ENCODE data around the gene DDX28. TPM values are rescaled to one million over a fixed set of nuclear protein-coding genes. Genes with fewer than 3 reads are reported as not detected.

DDX28 gene
- total RNA-seq, 1 donor from 2014 or later = 7.5 TPM

DNA sequence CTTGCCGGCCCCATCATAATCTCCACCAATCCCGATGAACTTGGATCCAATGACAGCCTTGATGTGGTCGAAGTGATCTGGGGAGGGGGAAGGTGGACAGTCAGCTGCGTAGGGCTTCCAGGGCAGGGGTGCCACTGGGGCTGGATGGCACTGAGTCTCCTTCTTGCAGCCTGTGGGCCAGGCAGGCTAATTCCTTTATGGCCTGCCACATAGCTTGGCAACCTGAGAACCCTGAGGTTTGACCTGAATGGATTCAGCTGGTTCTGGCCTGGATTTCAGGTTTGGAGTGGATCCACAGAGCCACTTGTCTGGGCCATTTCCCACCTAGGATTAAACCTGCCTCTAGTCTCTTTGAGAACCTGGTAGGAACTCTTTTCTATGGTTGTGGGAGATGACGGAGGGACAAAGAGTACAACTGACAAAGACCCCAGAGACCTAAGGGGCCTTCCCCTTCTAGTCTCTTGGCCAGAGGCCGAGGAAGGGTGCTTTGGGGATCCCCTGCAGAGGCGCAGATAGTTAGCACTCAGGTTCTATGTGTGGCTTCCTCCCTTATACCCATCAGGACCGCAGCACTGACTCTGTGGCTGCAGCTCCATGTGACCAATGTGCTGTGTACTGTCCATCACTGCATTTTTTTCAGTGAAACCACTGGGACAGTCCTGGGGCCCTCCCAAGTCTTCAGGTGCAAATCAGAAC lies 33.6 kb downstream of the DDX28 start:
- TF ChIP-seq, protein P1, sequence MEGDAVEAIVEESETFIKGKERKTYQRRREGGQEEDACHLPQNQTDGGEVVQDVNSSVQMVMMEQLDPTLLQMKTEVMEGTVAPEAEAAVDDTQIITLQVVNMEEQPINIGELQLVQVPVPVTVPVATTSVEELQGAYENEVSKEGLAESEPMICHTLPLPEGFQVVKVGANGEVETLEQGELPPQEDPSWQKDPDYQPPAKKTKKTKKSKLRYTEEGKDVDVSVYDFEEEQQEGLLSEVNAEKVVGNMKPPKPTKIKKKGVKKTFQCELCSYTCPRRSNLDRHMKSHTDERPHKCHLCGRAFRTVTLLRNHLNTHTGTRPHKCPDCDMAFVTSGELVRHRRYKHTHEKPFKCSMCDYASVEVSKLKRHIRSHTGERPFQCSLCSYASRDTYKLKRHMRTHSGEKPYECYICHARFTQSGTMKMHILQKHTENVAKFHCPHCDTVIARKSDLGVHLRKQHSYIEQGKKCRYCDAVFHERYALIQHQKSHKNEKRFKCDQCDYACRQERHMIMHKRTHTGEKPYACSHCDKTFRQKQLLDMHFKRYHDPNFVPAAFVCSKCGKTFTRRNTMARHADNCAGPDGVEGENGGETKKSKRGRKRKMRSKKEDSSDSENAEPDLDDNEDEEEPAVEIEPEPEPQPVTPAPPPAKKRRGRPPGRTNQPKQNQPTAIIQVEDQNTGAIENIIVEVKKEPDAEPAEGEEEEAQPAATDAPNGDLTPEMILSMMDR (IDR thresholded peaks at IDR 0.05) = no peak
- Mint-ChIP-seq H3K27ac (ENCODE audit: unreplicated experiment) (no peak overlapping the region), H3K36me3 (ENCODE audit: unreplicated experiment) (no peaks in the 10 kb centered on the region), H3K4me1 (ENCODE audit: unreplicated experiment) (peaks cover 8% of the 10 kb centered on the region), H3K27me3 (ENCODE audit: unreplicated experiment) (no peaks in the 10 kb centered on the region), H3K9me3 (ENCODE audit: unreplicated experiment) (no peaks in the 10 kb centered on the region), H3K4me3 (ENCODE audit: unreplicated experiment) (no peak overlapping the region)
- no peak for DNase-seq (ENCODE audit: extremely low spot score, unreplicated experiment)

DNA sequence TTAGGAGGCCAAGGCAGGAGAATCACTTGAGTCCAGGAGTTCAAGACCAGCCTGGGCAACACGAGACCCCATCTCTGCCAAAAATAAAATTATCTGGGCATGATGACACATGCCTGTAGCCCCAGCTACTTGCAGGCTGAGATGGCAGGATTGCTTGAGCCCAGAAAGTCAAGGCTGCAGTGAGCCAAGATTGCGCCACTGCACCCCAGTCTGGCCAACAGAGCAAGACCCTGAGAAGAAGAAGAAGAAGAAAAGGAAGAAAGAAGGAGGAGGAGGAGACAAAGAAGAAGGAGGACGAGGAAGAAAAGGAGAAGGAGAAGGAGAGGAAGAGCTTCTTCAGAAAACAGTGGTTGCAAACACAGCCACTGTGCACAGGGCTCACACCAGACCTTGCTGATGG lies 34.4 kb downstream of the DDX28 start:
- Mint-ChIP-seq H3K4me1 (ENCODE audit: unreplicated experiment) (peaks cover 6% of the 10 kb centered on the region), H3K9me3 (ENCODE audit: unreplicated experiment) (no peaks in the 10 kb centered on the region), H3K27ac (ENCODE audit: unreplicated experiment) (no peak overlapping the region), H3K27me3 (ENCODE audit: unreplicated experiment) (peaks cover under 1% of the 10 kb centered on the region), H3K4me3 (ENCODE audit: unreplicated experiment) (no peak overlapping the region), H3K36me3 (ENCODE audit: unreplicated experiment) (no peaks in the 10 kb centered on the region)
- DNase-seq (ENCODE audit: extremely low spot score, unreplicated experiment) = no peak
- TF ChIP-seq, protein P1 (IDR thresholded peaks at IDR 0.05) = no peak

DNA sequence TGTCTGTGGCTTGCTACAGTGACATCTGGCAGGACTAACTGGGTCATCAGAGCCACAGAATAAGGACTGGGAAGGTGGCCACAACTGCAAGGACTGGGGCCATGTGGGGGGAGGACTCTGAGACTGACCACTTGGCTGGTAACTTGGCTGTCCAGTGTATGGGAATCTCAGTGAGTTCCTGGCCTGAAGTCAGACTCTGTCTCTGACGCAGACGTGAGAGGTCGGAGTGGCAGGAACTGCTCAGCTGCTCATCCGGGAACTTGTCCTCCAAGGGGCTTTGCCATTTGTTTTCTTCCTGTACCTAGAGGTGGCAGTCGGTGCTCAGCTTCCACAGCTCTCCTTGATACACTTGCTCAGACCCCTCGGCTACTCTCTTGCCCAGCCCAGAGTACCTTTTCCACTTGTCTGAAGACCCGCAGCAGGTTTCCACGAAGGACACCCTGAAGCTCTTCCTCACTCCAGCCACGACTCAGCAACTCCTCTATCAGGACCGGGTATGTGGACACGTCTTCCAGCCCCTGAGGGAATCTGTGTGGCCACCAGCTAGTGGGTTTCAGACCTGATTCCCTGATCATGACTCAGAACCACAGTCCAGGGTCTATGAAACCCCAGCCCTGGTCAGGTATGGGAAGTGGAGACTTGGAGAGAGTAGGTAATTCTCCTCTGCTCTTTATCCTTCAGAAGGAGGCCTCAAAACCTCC lies 35.4 kb downstream of the DDX28 start:
- Mint-ChIP-seq H3K4me1 (ENCODE audit: unreplicated experiment) (peaks cover 2% of the 10 kb centered on the region), H3K36me3 (ENCODE audit: unreplicated experiment) (no peaks in the 10 kb centered on the region), H3K27ac (ENCODE audit: unreplicated experiment) (no peak overlapping the region)

DNA sequence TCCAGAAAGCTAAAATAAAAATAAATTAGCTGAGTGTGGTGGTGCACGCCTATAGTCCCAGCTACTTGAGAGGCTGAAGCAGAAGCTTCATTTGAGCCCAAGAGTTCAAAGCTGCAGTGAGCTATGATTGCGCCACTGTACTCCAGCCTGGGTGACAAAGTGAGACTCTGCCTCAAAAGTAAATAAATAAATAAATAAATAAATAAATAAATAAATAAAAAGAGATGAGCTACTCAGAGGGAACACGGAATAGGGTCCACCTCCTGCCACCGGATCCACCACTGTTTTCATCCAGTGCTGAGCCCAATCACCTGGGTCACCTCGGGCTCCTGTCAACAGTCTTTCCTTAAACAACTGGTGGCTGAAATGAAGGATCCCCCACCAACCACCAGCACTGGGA lies 36.1 kb downstream of the DDX28 start:
- TF ChIP-seq, protein P1 (IDR thresholded peaks at IDR 0.05) = no peak
- DNase-seq (ENCODE audit: extremely low spot score, unreplicated experiment) = no peak
- Mint-ChIP-seq H3K27me3 (ENCODE audit: unreplicated experiment) (peaks cover 6% of the 10 kb centered on the region), H3K9me3 (ENCODE audit: unreplicated experiment) (no peaks in the 10 kb centered on the region), H3K27ac (ENCODE audit: unreplicated experiment) (no peak overlapping the region), H3K36me3 (ENCODE audit: unreplicated experiment) (no peaks in the 10 kb centered on the region), H3K4me1 (ENCODE audit: unreplicated experiment) (peaks cover 2% of the 10 kb centered on the region), H3K4me3 (ENCODE audit: unreplicated experiment) (no peak overlapping the region)

More for the DNA sequence above, 35.4 kb downstream of the DDX28 start:
- TF ChIP-seq, protein P1 (IDR thresholded peaks at IDR 0.05) = no peak
- no peaks in the 10 kb centered on the region for H3K9me3 Mint-ChIP-seq (ENCODE audit: unreplicated experiment)
- no peak overlapping the region for H3K4me3 Mint-ChIP-seq (ENCODE audit: unreplicated experiment)
- DNase-seq (ENCODE audit: extremely low spot score, unreplicated experiment) = no peak
- H3K27me3 Mint-ChIP-seq (ENCODE audit: unreplicated experiment) = peaks cover 6% of the 10 kb centered on the region

DNA sequence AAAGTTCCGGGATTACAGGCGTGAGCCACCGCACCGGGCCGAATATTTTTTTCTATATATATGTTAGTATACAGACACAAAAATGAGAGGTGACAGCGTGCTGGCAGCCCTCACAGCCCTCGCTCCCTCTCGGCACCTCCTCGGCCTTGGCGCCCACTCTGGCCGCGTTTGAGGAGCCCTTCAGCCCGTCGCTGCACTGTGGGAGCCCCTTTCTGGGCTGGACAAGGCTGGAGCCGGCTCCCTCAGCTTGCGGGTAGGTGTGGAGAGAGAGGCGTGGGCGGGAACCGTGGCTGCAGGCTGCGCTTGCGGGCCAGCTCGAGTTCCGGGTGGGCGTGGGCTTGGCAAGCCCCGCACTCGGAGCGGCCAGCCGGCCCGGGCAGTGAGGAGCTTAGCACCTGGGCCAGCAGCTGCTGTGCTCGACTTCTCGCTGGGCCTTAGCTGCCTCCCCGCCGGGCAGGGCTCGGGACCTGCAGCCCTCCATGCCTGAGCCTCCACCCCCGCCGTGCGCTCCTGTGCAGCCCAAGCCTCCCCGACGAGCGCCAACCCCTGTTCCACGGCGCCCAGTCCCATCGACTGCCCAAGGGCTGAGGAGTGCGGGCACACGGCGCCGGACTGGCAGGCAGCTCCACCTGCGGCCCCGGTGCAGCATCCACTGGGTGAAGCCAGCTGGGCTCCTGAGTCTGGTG lies 40.9 kb downstream of the DDX28 start:
- no peak overlapping the region for H3K27ac Mint-ChIP-seq (ENCODE audit: unreplicated experiment)
- peaks cover 11% of the 10 kb centered on the region for H3K27me3 Mint-ChIP-seq (ENCODE audit: unreplicated experiment)
- no peaks in the 10 kb centered on the region for H3K9me3 Mint-ChIP-seq (ENCODE audit: unreplicated experiment)
- H3K4me3 Mint-ChIP-seq (ENCODE audit: unreplicated experiment) = no peak overlapping the region
- TF ChIP-seq, protein P1 (IDR thresholded peaks at IDR 0.05) = no peak
- H3K4me1 Mint-ChIP-seq (ENCODE audit: unreplicated experiment) = peaks cover 2% of the 10 kb centered on the region
- no peak for DNase-seq (ENCODE audit: extremely low spot score, unreplicated experiment)
- no peaks in the 10 kb centered on the region for H3K36me3 Mint-ChIP-seq (ENCODE audit: unreplicated experiment)

Data from osteocyte (in vitro differentiated cells).